Loucy (cell line): ENCODE results near the gene PCDHB6.
"Not testable (repeated sequence)": the region's sequence is repeated elsewhere in the genome, so short reads cannot be mapped to it uniquely, and the experiment has no call there.

Source experiments
- CTCF ChIP-seq: fragments of 200-600 bp; sonication (generic); conservative IDR thresholded peaks from 2 replicates; pipeline ENCODE4 v1.5.1; 2014; ENCODE audit warnings: mild to moderate bottlenecking, antibody characterized with exemption, low read length
- EZH2phosphoT487 ChIP-seq: fragments of 200-600 bp; IDR thresholded peaks from 2 replicates; pipeline ENCODE4 v1.6.1; 2018; ENCODE audit warnings: antibody characterized with exemption, mild to moderate bottlenecking, moderate library complexity, borderline replicate concordance

- not testable (repeated sequence) for TF ChIP-seq CTCF, EZH2phosphoT487
These were observed 30.0 kb downstream of the PCDHB6 start for GRCh38 chr5:141179876-141180275.
